T-helper 22 cell (primary cell): ENCODE measurements around the gene GMIP.

ENCODE experiments used
- DNase-seq: peaks from one replicate; pipeline ENCODE4 v3.0.0-alpha.2; 2020; ENCODE audit warnings: low read depth

The GMIP gene

GRCh38 chr19:19657397-19657783, 13.9 kb upstream of the GMIP start:
- no peak for DNase-seq

- no peak for DNase-seq
Measured at GRCh38 chr19:19656451-19657396, 13.3 kb upstream of the GMIP start.

GRCh38 chr19:19655641-19656343, 12.3 kb upstream of the GMIP start:
- no peak for DNase-seq

GRCh38 chr19:19655051-19655594, 11.7 kb upstream of the GMIP start:
- DNase-seq: no peak

DNA sequence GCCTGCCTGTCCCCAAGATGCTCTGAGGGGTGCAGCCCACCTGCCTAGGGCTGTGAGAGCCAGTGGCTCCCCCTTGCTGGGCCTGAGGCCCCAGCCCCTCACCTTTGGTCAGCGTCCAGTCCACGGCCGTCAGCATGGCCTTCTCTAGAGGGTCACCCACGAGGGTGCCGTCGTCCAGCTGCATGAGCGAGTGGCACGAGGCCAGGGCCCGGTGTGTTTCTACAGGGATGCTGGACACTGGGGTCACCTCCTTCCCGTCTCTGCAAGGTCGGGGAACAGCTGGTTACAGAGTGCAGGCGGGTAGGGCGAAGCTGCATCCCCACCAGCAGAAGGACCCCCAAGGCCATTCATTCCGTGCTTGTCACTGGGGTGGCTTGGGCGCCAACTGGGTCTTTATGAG, 11.0 kb upstream of the GMIP start:
- DNase-seq: no peak

DNA sequence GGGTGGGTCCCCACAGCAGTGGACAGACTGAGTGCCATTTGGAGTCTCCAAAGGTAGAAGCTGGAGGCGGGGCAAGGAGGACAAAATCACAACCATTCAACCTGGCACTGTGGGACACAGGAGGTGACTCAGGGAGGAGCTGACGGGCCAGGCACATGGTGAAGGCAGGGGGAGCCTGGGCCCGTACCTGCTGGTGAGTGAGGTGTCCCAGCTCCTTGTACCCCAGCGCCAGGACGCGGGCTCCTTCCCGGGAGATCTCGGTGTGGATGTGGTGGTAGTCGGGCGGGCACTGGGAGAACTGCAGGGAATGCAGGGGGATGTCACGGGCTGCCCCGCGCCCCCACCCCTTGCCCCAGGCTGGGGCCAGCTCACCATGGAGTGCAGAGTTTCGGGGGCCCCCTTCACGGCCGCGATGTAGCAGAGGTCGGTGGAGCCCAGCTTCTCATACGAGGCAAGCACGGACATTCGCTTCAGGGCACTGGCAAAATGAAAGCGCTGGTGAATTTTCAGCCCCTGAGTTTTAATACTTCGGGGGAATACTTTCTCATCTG, 10.2 kb upstream of the GMIP start:
- no peak for DNase-seq

- DNase-seq: no peak
Measured at GRCh38 chr19:19652482-19653295, 9.2 kb upstream of the GMIP start.

GRCh38 chr19:19651076-19651475, 7.6 kb upstream of the GMIP start:
- no peak for DNase-seq

- no peak for DNase-seq
Measured at GRCh38 chr19:19650331-19650730, 6.9 kb upstream of the GMIP start.

DNA sequence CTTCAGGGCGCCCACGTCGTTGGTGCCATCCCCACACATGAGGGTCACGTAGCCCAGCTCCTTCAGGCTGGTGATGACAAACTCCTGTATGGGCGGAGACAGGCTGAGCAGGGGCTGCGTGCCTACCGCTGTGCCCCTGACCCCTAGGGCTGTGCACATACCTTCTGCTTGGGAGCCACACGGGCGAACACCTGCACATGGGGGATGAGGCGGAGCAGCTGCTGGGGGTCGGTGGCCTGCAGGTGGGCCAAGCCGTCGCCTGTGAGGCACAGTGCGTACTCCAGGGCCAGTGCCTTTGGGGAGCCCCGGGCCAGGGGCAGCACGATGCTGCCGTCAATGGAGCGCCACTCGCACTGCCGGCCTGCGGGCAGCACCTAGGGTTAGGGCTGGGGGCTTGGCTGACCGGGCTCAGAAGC, 6.1 kb upstream of the GMIP start:
- no peak for DNase-seq

DNA sequence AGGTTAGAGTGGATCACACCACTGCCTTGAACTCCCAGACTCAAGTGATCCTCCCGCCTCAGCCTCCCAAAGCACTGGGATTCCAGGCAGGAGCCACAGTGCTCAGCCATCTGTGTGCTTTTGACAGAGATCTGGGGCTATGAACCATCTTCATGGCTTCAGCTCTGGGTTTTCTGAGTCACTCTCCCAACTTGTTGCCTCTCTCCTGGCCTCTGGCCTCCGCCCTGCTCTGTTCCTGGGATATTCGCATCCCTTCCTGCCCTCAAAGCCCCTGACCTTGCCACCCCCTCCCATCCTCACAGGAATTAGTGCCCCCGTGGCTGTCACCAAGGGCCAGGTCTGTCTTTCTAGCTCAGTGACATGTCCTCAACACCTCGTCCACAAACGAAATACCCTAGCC, 5.7 kb upstream of the GMIP start:
- DNase-seq: no peak

GRCh38 chr19:19647037-19647835, 3.8 kb upstream of the GMIP start:
- DNase-seq: no peak

- no peak for DNase-seq
Measured at GRCh38 chr19:19645233-19645870, 1.9 kb upstream of the GMIP start.

GRCh38 chr19:19644054-19644388, 564 bp upstream of the GMIP start:
- no peak for DNase-seq

DNA sequence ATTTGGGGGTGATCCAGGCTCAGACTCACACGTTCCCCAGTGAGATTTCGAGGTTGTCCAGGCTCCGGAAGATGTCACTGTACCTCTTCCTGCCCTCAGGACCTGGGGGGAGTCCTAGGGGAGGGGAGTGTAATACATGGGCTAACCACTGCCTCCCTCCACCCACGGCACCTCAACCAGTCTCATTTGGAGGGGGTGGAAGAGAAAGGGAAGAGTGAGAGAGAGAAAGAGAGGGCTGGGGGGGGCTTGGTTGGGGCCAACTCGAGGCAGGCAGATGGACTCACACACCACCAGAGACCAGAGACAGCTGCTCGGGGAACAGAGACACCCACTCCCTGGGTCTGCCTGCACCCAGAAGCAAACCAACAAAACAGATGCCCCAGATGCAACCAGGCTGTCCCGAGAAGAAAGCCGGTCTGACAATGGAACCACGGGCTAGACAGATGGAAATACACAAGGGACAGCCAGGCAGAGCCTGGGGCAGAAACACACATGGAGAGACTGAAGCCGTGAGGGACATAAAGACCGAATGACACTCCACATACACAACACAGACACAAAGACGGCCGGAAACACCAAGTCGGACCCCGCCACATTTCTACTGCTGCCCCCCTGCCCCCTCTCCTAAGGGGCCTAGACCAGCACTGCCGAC, 825 bp downstream of the GMIP start:
- DNase-seq: no peak

DNA sequence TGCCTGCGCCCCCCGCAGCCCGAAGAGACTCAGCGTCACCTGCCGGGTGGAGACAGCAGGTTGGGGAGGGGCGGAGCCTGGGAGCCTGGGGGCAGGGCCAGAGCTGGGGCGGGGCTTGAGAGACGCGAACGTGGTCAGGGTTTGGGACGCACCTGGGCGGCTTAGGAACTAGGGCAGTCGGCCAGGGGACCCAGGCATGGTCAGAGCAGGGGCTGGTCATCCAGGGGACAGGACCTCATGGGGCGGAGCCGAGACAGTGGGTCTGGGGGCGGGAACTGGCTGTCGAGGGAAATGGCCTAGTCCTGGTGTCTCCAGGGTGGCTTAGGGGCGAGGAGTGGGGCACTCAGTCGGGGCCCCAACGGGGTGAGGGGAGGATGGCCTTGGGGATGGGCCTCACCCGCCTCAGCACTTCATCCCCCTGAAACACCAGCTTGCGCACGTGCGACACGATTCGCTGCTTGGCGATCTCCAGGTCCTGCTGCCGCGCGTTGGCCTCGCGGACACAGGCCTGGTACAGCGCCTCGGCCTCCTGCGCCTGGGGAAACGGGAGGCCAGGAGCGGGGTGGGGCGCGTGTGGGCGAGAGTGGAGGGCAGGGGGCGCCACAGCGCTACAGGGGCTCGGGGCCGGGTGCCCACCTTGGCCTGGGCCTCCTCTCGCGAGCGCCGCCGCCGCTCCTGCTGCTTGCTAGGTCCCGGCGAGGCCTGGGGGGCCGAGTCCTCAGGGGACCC, 5.8 kb downstream of the GMIP start:
- no peak for DNase-seq

DNA sequence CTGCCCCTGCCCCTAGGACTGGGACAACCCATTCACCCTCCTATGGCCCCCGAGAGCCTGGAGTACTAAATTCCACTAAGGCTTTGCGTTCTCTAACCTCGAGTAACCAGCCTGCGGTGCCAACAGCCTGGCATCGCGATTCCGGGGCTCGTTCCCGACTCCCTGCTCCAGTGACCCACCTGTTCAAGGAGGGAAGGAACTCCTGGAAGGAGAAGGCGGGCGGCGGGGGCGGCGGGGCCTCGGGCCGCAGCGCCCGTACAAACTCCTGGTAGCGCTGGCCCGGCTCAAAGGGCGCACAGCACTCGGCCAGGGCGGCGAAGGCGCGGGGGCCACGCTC, 6.3 kb downstream of the GMIP start:
- DNase-seq: no peak

- no peak for DNase-seq
Measured at GRCh38 chr19:19636573-19637185, 6.8 kb downstream of the GMIP start.

DNA sequence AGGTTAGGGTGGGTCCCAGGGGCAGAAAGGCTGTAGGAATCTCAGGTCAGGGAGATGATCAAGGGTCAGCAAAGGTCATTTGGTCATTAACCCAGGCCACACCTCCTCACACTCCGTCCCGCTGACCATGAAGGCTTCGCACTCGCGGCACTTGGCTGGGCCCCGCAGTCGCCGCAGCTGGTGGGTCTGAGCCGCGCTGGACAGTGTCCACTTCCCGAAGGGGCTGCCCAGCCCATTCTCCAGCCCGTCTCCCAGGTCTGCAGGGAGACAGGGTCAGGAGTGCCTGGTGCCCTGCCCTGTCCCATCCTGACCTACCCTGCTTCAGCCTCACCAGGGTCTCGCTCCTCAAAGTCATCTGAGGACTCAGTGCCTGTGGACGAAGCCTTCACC, 8.1 kb downstream of the GMIP start:
- DNase-seq: no peak
